ENCODE data around the gene HTRA1. TPM values are rescaled to one million over a fixed set of nuclear protein-coding genes. Genes with fewer than 3 reads are reported as not detected.

Gene HTRA1
- polyA plus RNA-seq, 1 donor from 2014 or later, result not detected

- Mint-ChIP-seq H3K9me3 (no peaks in the 10 kb centered on the region), H3K4me3 (no peak overlapping the region), H3K4me1 (peaks cover 0 to 2% (median 0%) of the 10 kb centered on the region in 3 donors), H3K36me3 (no peaks in the 10 kb centered on the region), H3K27me3 (peaks cover 25% of the 10 kb centered on the region), H3K27ac (no peak overlapping the region)
Observed at GRCh38 chr10:122475100-122475499, 13.7 kb downstream of the HTRA1 start.

- peaks cover 27% of the 10 kb centered on the region for H3K27me3 Mint-ChIP-seq
- no peaks in the 10 kb centered on the region for H3K9me3 Mint-ChIP-seq
- no peaks in the 10 kb centered on the region for H3K36me3 Mint-ChIP-seq
- H3K27ac Mint-ChIP-seq, result no peak overlapping the region
- H3K4me1 Mint-ChIP-seq, result peaks cover 0 to 2% (median 0%) of the 10 kb centered on the region in 3 donors
- H3K4me3 Mint-ChIP-seq, result no peak overlapping the region
Observed at GRCh38 chr10:122475591-122476332, 14.4 kb downstream of the HTRA1 start.

- Mint-ChIP-seq H3K27me3 (peaks cover 24% of the 10 kb centered on the region), H3K4me3 (no peak overlapping the region), H3K9me3 (peaks cover 0 to 2% (median 0%) of the 10 kb centered on the region in 3 donors), H3K27ac (no peak overlapping the region), H3K36me3 (no peaks in the 10 kb centered on the region), H3K4me1 (peaks cover 0 to 2% (median 0%) of the 10 kb centered on the region in 3 donors)
Observed at GRCh38 chr10:122476333-122476695, 15.0 kb downstream of the HTRA1 start.

GRCh38 chr10:122477436-122477835 is 16.1 kb downstream of the HTRA1 start:
- no peaks in the 10 kb centered on the region for H3K36me3 Mint-ChIP-seq
- no peak overlapping the region for H3K27ac Mint-ChIP-seq
- H3K9me3 Mint-ChIP-seq, result peaks cover 4 to 5% (median 4%) of the 10 kb centered on the region in 3 donors
- H3K4me3 Mint-ChIP-seq, result no peak overlapping the region
- peaks cover 27% of the 10 kb centered on the region for H3K27me3 Mint-ChIP-seq
- H3K4me1 Mint-ChIP-seq, result peaks cover 0 to 2% (median 0%) of the 10 kb centered on the region in 3 donors

GRCh38 chr10:122478971-122479370 is 17.6 kb downstream of the HTRA1 start:
- Mint-ChIP-seq H3K27me3 (peaks cover 22% of the 10 kb centered on the region), H3K27ac (no peak overlapping the region), H3K4me1 (peaks cover 0 to 2% (median 0%) of the 10 kb centered on the region in 3 donors), H3K4me3 (no peak overlapping the region), H3K9me3 (peaks cover 4 to 5% (median 4%) of the 10 kb centered on the region in 3 donors), H3K36me3 (no peaks in the 10 kb centered on the region)

GRCh38 chr10:122480146-122480833 is 18.9 kb downstream of the HTRA1 start:
- H3K4me1 Mint-ChIP-seq, result no peaks in the 10 kb centered on the region
- no peaks in the 10 kb centered on the region for H3K36me3 Mint-ChIP-seq
- H3K9me3 Mint-ChIP-seq, result peaks cover 4 to 5% (median 4%) of the 10 kb centered on the region in 3 donors
- H3K4me3 Mint-ChIP-seq, result no peak overlapping the region
- no peak overlapping the region for H3K27ac Mint-ChIP-seq
- H3K27me3 Mint-ChIP-seq, result peaks cover 11% of the 10 kb centered on the region

GRCh38 chr10:122481296-122482056 is 20.1 kb downstream of the HTRA1 start:
- Mint-ChIP-seq H3K27me3 (peaks cover 8% of the 10 kb centered on the region), H3K27ac (no peak overlapping the region), H3K4me1 (no peaks in the 10 kb centered on the region), H3K9me3 (peaks cover 4 to 5% (median 4%) of the 10 kb centered on the region in 3 donors), H3K4me3 (no peak overlapping the region), H3K36me3 (no peaks in the 10 kb centered on the region)

GRCh38 chr10:122484276-122485060 is 23.1 kb downstream of the HTRA1 start:
- Mint-ChIP-seq H3K36me3 (no peaks in the 10 kb centered on the region), H3K4me3 (no peak overlapping the region), H3K27ac (no peak overlapping the region), H3K9me3 (peaks cover 4 to 5% (median 4%) of the 10 kb centered on the region in 3 donors), H3K4me1 (no peaks in the 10 kb centered on the region), H3K27me3 (peaks cover 8% of the 10 kb centered on the region)

- peaks cover 4% of the 10 kb centered on the region for H3K27me3 Mint-ChIP-seq
- no peaks in the 10 kb centered on the region for H3K36me3 Mint-ChIP-seq
- H3K27ac Mint-ChIP-seq, result no peak overlapping the region
- H3K9me3 Mint-ChIP-seq, result peaks cover 4 to 5% (median 4%) of the 10 kb centered on the region in 3 donors
- H3K4me1 Mint-ChIP-seq, result no peaks in the 10 kb centered on the region
- no peak overlapping the region for H3K4me3 Mint-ChIP-seq
Observed at GRCh38 chr10:122485670-122486069, 24.3 kb downstream of the HTRA1 start.

- Mint-ChIP-seq H3K36me3 (no peaks in the 10 kb centered on the region), H3K27ac (no peak overlapping the region), H3K9me3 (peaks cover 2 to 4% (median 3%) of the 10 kb centered on the region in 3 donors), H3K27me3 (peaks cover 4% of the 10 kb centered on the region), H3K4me1 (no peaks in the 10 kb centered on the region), H3K4me3 (no peak overlapping the region)
Observed at GRCh38 chr10:122486406-122487080, 25.2 kb downstream of the HTRA1 start.

GRCh38 chr10:122487174-122487765 is 25.9 kb downstream of the HTRA1 start:
- H3K27me3 Mint-ChIP-seq, result peaks cover 4% of the 10 kb centered on the region
- H3K9me3 Mint-ChIP-seq, result no peaks in the 10 kb centered on the region
- no peak overlapping the region for H3K27ac Mint-ChIP-seq
- H3K36me3 Mint-ChIP-seq, result no peaks in the 10 kb centered on the region
- H3K4me3 Mint-ChIP-seq, result no peak overlapping the region
- H3K4me1 Mint-ChIP-seq, result no peaks in the 10 kb centered on the region

- Mint-ChIP-seq H3K4me3 (no peak overlapping the region), H3K9me3 (no peaks in the 10 kb centered on the region), H3K36me3 (no peaks in the 10 kb centered on the region), H3K27me3 (peaks cover 6% of the 10 kb centered on the region), H3K27ac (no peak overlapping the region), H3K4me1 (no peaks in the 10 kb centered on the region)
Observed at GRCh38 chr10:122490268-122490667, 28.9 kb downstream of the HTRA1 start.

GRCh38 chr10:122490786-122491680 is 29.7 kb downstream of the HTRA1 start:
- H3K4me1 Mint-ChIP-seq, result no peaks in the 10 kb centered on the region
- no peaks in the 10 kb centered on the region for H3K36me3 Mint-ChIP-seq
- H3K27ac Mint-ChIP-seq, result no peak overlapping the region
- H3K9me3 Mint-ChIP-seq, result no peaks in the 10 kb centered on the region
- H3K4me3 Mint-ChIP-seq, result no peak overlapping the region
- peaks cover 6% of the 10 kb centered on the region for H3K27me3 Mint-ChIP-seq

All from IgD-negative memory B cell (primary cell).